ENCODE results near the gene SHISA6. TPM values are rescaled to one million over a fixed set of nuclear protein-coding genes. Genes with fewer than 3 reads are reported as not detected.
"Not testable (repeated sequence)": the region's sequence is repeated elsewhere in the genome, so short reads cannot be mapped to it uniquely, and the experiment has no call there.

The SHISA6 gene
- total RNA-seq, 1 donor from 2014 or later: not detected

DNA sequence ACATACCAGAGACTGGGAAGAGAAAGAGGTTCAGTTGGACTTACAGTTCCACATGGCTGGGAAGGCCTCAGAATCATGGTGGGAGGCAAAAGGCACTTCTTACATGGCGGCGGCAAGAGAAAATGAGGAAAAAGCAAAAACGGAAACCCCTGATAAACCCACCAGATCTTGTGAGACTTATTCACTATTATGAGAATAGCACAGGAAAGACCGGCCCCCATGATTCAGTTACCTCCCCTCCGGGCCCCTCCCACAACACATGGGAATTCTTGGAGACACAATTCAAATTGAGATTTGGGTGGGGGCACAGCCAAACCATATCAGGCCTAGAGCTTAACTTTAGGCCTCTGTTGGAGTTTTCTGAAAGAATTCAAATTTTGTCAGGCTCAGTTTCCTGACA, 60.9 kb downstream of the SHISA6 start:
- intact Hi-C loops (cut with micrococcal nuclease); H3K4me3 Mint-ChIP-seq; H3K27ac Mint-ChIP-seq; H3K4me1 Mint-ChIP-seq; H3K36me3 Mint-ChIP-seq (ENCODE audit: low read depth); H3K9me3 Mint-ChIP-seq; H3K27me3 Mint-ChIP-seq: not testable (repeated sequence)
- DNase-seq: peak; percentile 22

GRCh38 chr17:11302401-11303186, 61.6 kb downstream of the SHISA6 start:
- Mint-ChIP-seq H3K36me3 (ENCODE audit: low read depth) (no peaks in the 10 kb centered on the region), H3K27me3 (no peaks in the 10 kb centered on the region), H3K9me3 (no peaks in the 10 kb centered on the region), H3K4me1 (no peaks in the 10 kb centered on the region), H3K27ac (no peak overlapping the region), H3K4me3 (no peak overlapping the region)
- DNase-seq: peak; percentile 18
- intact Hi-C loops (cut with micrococcal nuclease): no loop called here

- Mint-ChIP-seq H3K9me3 (no peaks in the 10 kb centered on the region), H3K27me3 (no peaks in the 10 kb centered on the region), H3K4me3 (no peak overlapping the region), H3K4me1 (no peaks in the 10 kb centered on the region), H3K36me3 (ENCODE audit: low read depth) (no peaks in the 10 kb centered on the region), H3K27ac (no peak overlapping the region)
- peak; percentile 41 for DNase-seq
- intact Hi-C loops (cut with micrococcal nuclease): no loop called here
These were observed 62.9 kb downstream of the SHISA6 start for GRCh38 chr17:11303773-11304394.

DNA sequence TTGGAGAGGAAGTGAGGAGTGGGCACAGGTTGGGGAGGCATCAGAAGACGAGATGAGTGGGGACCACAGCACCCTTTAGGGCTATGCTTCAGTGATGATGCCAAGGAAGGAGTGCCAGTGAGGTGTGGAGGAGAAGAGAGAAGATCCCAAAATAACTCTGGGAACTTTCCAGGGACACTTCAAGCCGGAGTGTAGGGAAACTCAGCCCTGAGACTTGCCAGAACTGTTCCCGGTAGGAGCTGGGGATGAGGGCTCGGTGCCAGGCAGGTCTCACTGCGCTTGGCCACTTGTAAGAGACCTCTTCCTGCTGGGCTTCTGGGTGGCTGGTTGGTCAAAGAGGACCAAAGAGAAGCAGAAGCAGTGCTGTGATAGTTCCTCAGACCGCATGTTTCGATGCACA, 63.6 kb downstream of the SHISA6 start:
- Mint-ChIP-seq H3K4me1 (no peaks in the 10 kb centered on the region), H3K27me3 (no peaks in the 10 kb centered on the region), H3K4me3 (no peak overlapping the region), H3K9me3 (no peaks in the 10 kb centered on the region), H3K36me3 (ENCODE audit: low read depth) (no peaks in the 10 kb centered on the region), H3K27ac (no peak overlapping the region)
- intact Hi-C loops (cut with micrococcal nuclease): no loop called here
- DNase-seq: peak; percentile 15

DNA sequence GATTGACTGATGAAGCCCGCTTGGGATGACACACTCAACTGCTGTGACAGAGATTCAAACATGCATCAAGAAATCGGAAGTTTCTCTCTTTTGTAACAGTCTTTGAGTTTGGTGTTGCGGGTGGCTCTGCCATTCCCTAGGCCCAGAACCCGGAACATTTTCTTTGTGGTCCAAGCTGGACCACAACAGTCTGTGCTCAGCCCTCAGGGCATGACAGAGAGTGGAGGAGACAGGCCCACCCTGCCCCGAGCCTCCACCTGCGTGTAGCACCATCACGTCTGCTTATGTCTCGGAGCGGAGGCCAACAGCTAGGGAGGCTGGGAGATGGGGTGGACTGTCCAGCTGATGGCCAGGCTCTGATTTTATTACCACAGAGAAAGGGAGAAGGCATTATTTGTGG, 64.5 kb downstream of the SHISA6 start:
- no peaks in the 10 kb centered on the region for H3K4me1 Mint-ChIP-seq
- DNase-seq: no peak
- no peaks in the 10 kb centered on the region for H3K36me3 Mint-ChIP-seq (ENCODE audit: low read depth)
- intact Hi-C loops (cut with micrococcal nuclease): no loop called here
- H3K27me3 Mint-ChIP-seq: no peaks in the 10 kb centered on the region
- H3K4me3 Mint-ChIP-seq: no peak overlapping the region
- no peak overlapping the region for H3K27ac Mint-ChIP-seq
- no peaks in the 10 kb centered on the region for H3K9me3 Mint-ChIP-seq

- no peak for DNase-seq
- H3K27me3 Mint-ChIP-seq: no peaks in the 10 kb centered on the region
- intact Hi-C loops (cut with micrococcal nuclease): no loop called here
- H3K4me3 Mint-ChIP-seq: no peak overlapping the region
- H3K27ac Mint-ChIP-seq: no peak overlapping the region
- H3K9me3 Mint-ChIP-seq: no peaks in the 10 kb centered on the region
- no peaks in the 10 kb centered on the region for H3K4me1 Mint-ChIP-seq
- H3K36me3 Mint-ChIP-seq (ENCODE audit: low read depth): no peaks in the 10 kb centered on the region
These were observed 67.5 kb downstream of the SHISA6 start for GRCh38 chr17:11308531-11308930.

DNA sequence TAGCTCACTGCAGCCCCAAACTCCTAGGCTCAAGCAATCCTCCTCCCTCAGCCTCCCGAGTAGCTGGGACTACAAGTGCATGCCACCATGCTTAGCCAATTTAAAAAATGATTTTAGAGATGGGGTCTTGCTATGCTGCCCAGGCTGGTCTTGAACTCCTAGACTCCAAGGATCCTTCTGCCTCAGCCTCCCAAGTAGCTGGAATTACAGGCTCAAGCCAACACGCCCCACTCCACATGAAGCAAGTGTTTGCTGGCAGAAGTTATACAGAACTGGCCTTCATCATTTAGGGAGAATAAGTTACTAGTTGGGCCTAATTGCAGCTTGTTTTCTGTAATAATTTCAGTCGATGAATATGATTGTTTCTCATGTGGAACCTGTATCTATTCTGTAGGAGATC, 68.0 kb downstream of the SHISA6 start:
- DNase-seq: no peak
- no peaks in the 10 kb centered on the region for H3K4me1 Mint-ChIP-seq
- no peak overlapping the region for H3K27ac Mint-ChIP-seq
- intact Hi-C loops (cut with micrococcal nuclease): no loop called here
- no peaks in the 10 kb centered on the region for H3K36me3 Mint-ChIP-seq (ENCODE audit: low read depth)
- no peaks in the 10 kb centered on the region for H3K9me3 Mint-ChIP-seq
- no peak overlapping the region for H3K4me3 Mint-ChIP-seq
- H3K27me3 Mint-ChIP-seq: no peaks in the 10 kb centered on the region

- no peak for DNase-seq
- intact Hi-C loops (cut with micrococcal nuclease): no loop called here
- no peaks in the 10 kb centered on the region for H3K9me3 Mint-ChIP-seq
These were observed 68.8 kb downstream of the SHISA6 start for GRCh38 chr17:11309850-11310249.

GRCh38 chr17:11316451-11316850, 75.4 kb downstream of the SHISA6 start:
- H3K4me1 Mint-ChIP-seq; H3K27ac Mint-ChIP-seq; H3K4me3 Mint-ChIP-seq; intact Hi-C loops (cut with micrococcal nuclease); H3K9me3 Mint-ChIP-seq; DNase-seq; H3K27me3 Mint-ChIP-seq; H3K36me3 Mint-ChIP-seq (ENCODE audit: low read depth): not testable (repeated sequence)

More at GRCh38 chr17:11309850-11310249, 68.8 kb downstream of the SHISA6 start:
- H3K27me3 Mint-ChIP-seq: no peaks in the 10 kb centered on the region
- H3K4me3 Mint-ChIP-seq: no peak overlapping the region
- no peak overlapping the region for H3K27ac Mint-ChIP-seq
- H3K4me1 Mint-ChIP-seq: no peaks in the 10 kb centered on the region
- H3K36me3 Mint-ChIP-seq (ENCODE audit: low read depth): no peaks in the 10 kb centered on the region

DNA sequence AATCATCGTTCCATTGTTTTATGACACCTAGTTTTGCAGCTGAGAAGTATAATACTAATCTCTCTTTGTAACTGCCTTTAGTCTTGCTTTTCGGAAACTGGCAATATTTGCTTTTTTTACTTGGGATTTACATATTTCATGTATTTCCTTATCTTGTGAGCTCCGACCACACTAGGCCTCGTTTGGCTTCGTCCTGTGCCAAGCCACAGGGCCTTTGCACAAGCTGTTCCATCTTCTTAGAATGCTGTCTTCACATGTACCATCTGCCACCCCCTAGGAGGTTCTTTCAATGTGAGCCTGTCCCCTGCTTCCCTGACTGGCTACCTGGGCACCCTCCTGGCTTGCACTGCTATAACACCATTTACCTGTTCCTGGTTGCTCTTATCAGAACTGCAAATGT, 77.2 kb downstream of the SHISA6 start:
- Mint-ChIP-seq H3K4me3 (no peak overlapping the region), H3K4me1 (no peaks in the 10 kb centered on the region), H3K9me3 (no peaks in the 10 kb centered on the region), H3K27ac (no peak overlapping the region), H3K27me3 (no peaks in the 10 kb centered on the region), H3K36me3 (ENCODE audit: low read depth) (no peaks in the 10 kb centered on the region)
- intact Hi-C loops (cut with micrococcal nuclease): no loop called here
- no peak for DNase-seq

- H3K27me3 Mint-ChIP-seq: no peaks in the 10 kb centered on the region
- no peak overlapping the region for H3K27ac Mint-ChIP-seq
- DNase-seq: no peak
These were observed 78.9 kb downstream of the SHISA6 start for GRCh38 chr17:11319894-11320293.

GRCh38 chr17:11324021-11324420, 83.0 kb downstream of the SHISA6 start:
- H3K27ac Mint-ChIP-seq: no peak overlapping the region
- intact Hi-C loops (cut with micrococcal nuclease): no loop called here
- H3K27me3 Mint-ChIP-seq: no peaks in the 10 kb centered on the region
- H3K4me1 Mint-ChIP-seq: no peaks in the 10 kb centered on the region
- no peak overlapping the region for H3K4me3 Mint-ChIP-seq
- no peaks in the 10 kb centered on the region for H3K36me3 Mint-ChIP-seq (ENCODE audit: low read depth)
- H3K9me3 Mint-ChIP-seq: no peaks in the 10 kb centered on the region
- no peak for DNase-seq

More at GRCh38 chr17:11319894-11320293, 78.9 kb downstream of the SHISA6 start:
- intact Hi-C loops (cut with micrococcal nuclease): no loop called here
- Mint-ChIP-seq H3K4me3 (no peak overlapping the region), H3K9me3 (no peaks in the 10 kb centered on the region), H3K36me3 (ENCODE audit: low read depth) (no peaks in the 10 kb centered on the region), H3K4me1 (no peaks in the 10 kb centered on the region)

DNA sequence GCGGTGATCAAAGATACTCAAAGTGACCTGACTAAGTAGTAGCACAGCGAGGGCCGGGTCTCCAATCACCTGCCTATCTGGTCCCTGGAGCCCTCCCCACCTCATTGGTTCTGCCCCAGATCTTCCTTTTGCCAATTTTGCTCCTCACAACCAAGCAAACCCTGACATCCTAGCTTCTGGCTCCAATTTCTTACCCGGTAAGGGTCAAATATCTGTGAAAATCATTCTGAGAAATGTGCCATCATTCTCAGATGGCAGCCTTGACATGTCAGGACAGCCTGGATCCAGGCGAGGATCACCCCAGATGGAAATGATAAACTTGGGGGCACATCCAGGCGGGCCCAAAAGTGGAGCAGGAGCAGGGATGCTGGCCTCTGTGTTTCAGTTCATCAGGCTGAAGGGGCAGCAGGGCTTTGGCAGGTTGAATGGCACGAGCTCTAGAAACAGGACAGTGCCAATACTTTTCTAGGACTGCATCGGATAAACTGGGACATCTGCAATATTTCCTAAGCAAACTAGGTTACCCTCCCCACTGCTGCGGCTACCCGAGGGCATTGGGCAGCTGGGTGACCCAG, 83.9 kb downstream of the SHISA6 start:
- Mint-ChIP-seq H3K27ac (no peak overlapping the region), H3K4me1 (no peaks in the 10 kb centered on the region), H3K4me3 (no peak overlapping the region), H3K9me3 (no peaks in the 10 kb centered on the region), H3K36me3 (ENCODE audit: low read depth) (no peaks in the 10 kb centered on the region), H3K27me3 (no peaks in the 10 kb centered on the region)
- intact Hi-C loops (cut with micrococcal nuclease): no loop called here
- DNase-seq: peak; percentile 12

DNA sequence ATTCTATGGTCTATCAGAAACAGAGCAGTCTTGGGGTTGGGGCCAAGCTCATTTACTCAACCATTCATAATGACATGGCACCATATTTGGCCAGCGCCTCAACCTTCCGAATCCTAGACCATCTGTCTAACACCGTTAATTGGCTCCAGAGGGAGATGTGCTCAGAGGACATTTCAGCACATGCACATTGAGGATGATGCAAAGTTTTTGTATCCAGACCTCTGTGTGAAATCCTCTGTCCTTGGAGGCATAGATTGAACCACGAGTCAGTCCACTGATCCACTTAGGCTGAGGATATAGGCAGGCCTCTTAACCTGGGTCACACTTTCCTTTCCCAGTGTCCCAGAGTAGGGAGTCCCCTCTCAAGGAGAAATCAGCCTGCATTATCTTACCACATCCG, 85.5 kb downstream of the SHISA6 start:
- Mint-ChIP-seq H3K4me3 (no peak overlapping the region), H3K27ac (no peak overlapping the region), H3K4me1 (no peaks in the 10 kb centered on the region), H3K36me3 (ENCODE audit: low read depth) (no peaks in the 10 kb centered on the region), H3K27me3 (no peaks in the 10 kb centered on the region), H3K9me3 (no peaks in the 10 kb centered on the region)
- intact Hi-C loops (cut with micrococcal nuclease): no loop called here
- DNase-seq: no peak

Data from activated CD4-positive, alpha-beta T cell treated with anti-CD3 and anti-CD28 coated beads, Interleukin-2, amount 10 ng/mL, durations not matched to agents 24 days and 14 days (primary cell).